Astrocyte (in vitro differentiated cells and primary cell): ENCODE results near the gene CCDC187.

Experiments used
- CTCF ChIP-seq: IDR thresholded peaks from 2 replicates; pipeline ENCODE4 v1.5.1; 2011; ENCODE audit warnings: low read depth, mild to moderate bottlenecking, inconsistent platforms, low read length, moderate library complexity; ENCODE audit not compliant: insufficient read depth
- EZH2 ChIP-seq: IDR thresholded peaks from 2 replicates; pipeline ENCODE4 v1.6.1; 2012; ENCODE audit warnings: mild to moderate bottlenecking, low read length, inconsistent platforms; ENCODE audit not compliant: insufficient read depth

GRCh38 chr9:136273244-136273865 is 30.5 kb downstream of the CCDC187 start:
- TF ChIP-seq CTCF (no peak), EZH2 (no peak)
